ENCODE data around the gene PHAX.
"Not testable (repeated sequence)": the region's sequence is repeated elsewhere in the genome, so short reads cannot be mapped to it uniquely, and the experiment has no call there.

PHAX gene

GRCh38 chr5:126589536-126590297, 11.0 kb upstream of the PHAX start:
- Mint-ChIP-seq H3K27ac (ENCODE audit: low read depth) (no peak overlapping the region), H3K4me3 (no peak overlapping the region), H3K27me3 (peaks cover 42% of the 10 kb centered on the region), H3K9me3 (no peaks in the 10 kb centered on the region), H3K4me1 (peaks cover 8% of the 10 kb centered on the region), H3K36me3 (ENCODE audit: insufficient read depth) (no peaks in the 10 kb centered on the region)
- DNase-seq (ENCODE audit: low spot score in 2 of 2): no peak
- no peak for ATAC-seq (replicated peaks; ENCODE audit: extremely low read depth, poor library complexity, severe bottlenecking)

- Mint-ChIP-seq H3K27ac (ENCODE audit: low read depth) (no peak overlapping the region), H3K9me3 (no peaks in the 10 kb centered on the region), H3K36me3 (ENCODE audit: insufficient read depth) (peaks cover 2% of the 10 kb centered on the region), H3K4me1 (peaks cover 16% of the 10 kb centered on the region), H3K4me3 (no peak overlapping the region), H3K27me3 (peaks cover 51% of the 10 kb centered on the region)
- DNase-seq (ENCODE audit: low spot score in 2 of 2) (no peak), ATAC-seq (replicated peaks; ENCODE audit: extremely low read depth, poor library complexity, severe bottlenecking) (no peak)
Observed at GRCh38 chr5:126591549-126591948, 9.2 kb upstream of the PHAX start.

DNA sequence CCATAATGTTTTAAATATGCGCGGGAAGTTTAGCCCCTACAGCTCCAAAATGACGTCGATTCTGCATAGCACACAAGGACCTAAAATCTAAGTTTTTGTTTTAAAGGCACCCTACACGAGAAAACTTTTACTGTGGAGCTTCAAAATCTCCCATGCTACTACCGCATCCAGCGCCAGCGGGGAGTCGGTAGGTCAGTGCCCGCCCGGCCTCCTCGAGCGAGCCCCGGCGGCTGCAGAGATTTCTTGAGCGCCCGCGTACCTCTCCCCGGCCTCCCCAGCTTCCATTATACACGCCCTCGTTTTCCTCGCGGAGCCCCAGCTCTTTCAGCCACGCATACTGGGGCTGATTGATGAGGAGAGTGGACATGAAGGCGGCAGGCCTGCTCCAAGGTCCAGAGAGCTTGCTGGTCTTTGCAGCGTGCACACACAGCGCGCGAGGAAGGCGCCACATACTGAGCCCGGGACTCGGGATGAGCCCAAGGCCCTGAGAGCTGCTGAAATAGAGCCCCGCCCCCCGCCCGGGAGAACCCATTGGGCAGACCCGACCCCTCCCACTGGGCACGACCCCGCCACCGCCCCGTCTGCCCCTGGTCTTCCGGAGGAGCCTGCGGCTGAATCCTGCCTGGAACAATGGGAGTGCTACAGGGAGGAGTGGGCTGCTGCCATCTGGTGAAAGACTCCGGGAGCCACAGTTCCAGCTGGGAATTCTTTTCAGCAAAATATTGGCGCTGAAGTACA, 5.8 kb upstream of the PHAX start, which contains the start of gene ALDH7A1:
Gene ALDH7A1, minus strand, starts transcription at position 472 of the 738 bp plus-strand sequence. Its CDS starts 21 bp downstream, at position 451.
- Mint-ChIP-seq H3K27ac (ENCODE audit: low read depth) (no peak within 1 kb of the TSS), H3K4me1 (peaks cover 16% of the 10 kb centered on the region), H3K9me3 (no peaks in the 10 kb centered on the region), H3K27me3 (peaks cover 53% of the 10 kb centered on the region), H3K36me3 (ENCODE audit: insufficient read depth) (peaks cover 2% of the 10 kb centered on the region), H3K4me3 (peak within 1 kb of the TSS; percentile 77)
- ATAC-seq (replicated peaks; ENCODE audit: extremely low read depth, poor library complexity, severe bottlenecking): no peak
- no peak for DNase-seq (ENCODE audit: low spot score in 2 of 2)

GRCh38 chr5:126595486-126596083, 5.2 kb upstream of the PHAX start:
- DNase-seq (ENCODE audit: low spot score in 2 of 2) (no peak), ATAC-seq (replicated peaks; ENCODE audit: extremely low read depth, poor library complexity, severe bottlenecking) (no peak)
- Mint-ChIP-seq H3K27ac (ENCODE audit: low read depth) (no peak overlapping the region), H3K27me3 (peaks cover 53% of the 10 kb centered on the region), H3K36me3 (ENCODE audit: insufficient read depth) (peaks cover 2% of the 10 kb centered on the region), H3K4me3 (peak overlapping the region; percentile 77), H3K9me3 (no peaks in the 10 kb centered on the region), H3K4me1 (peaks cover 20% of the 10 kb centered on the region)

DNA sequence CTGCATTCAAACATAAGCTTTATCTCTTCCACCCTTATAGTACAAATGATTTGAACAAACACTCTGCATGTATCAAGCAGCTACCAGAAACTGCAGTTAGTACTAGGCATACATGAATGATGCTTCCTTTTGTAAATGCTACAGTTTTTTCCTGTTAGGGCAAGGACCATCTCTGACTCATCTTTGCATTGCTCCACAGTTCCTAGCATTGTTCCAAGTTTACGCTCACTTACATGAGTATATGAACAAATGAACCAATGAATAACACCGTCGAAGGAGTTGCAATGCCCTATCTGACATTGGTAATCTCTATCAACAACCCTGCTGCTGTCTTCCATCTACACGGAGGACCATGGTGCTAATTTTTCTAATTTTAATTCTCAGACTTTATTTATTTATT, 3.6 kb upstream of the PHAX start:
- DNase-seq (ENCODE audit: low spot score in 2 of 2): no peak
- Mint-ChIP-seq H3K36me3 (ENCODE audit: insufficient read depth) (peaks cover 3% of the 10 kb centered on the region), H3K4me3 (no peak overlapping the region), H3K27me3 (peaks cover 47% of the 10 kb centered on the region), H3K9me3 (no peaks in the 10 kb centered on the region), H3K27ac (ENCODE audit: low read depth) (no peak overlapping the region), H3K4me1 (peaks cover 25% of the 10 kb centered on the region)
- ATAC-seq (replicated peaks; ENCODE audit: extremely low read depth, poor library complexity, severe bottlenecking): no peak

- Mint-ChIP-seq H3K4me3 (peak overlapping the region; percentile 92), H3K27ac (ENCODE audit: low read depth) (no peak overlapping the region), H3K27me3 (peaks cover 24% of the 10 kb centered on the region), H3K36me3 (ENCODE audit: insufficient read depth) (peaks cover 18% of the 10 kb centered on the region), H3K4me1 (peaks cover 30% of the 10 kb centered on the region), H3K9me3 (no peaks in the 10 kb centered on the region)
- no peak for ATAC-seq (replicated peaks; ENCODE audit: extremely low read depth, poor library complexity, severe bottlenecking)
- no peak for DNase-seq (ENCODE audit: low spot score in 2 of 2)
Observed at GRCh38 chr5:126599499-126599898, 1.2 kb upstream of the PHAX start.

- H3K9me3 Mint-ChIP-seq; DNase-seq (ENCODE audit: low spot score in 2 of 2); ATAC-seq (replicated peaks; ENCODE audit: extremely low read depth, poor library complexity, severe bottlenecking): not testable (repeated sequence)
- peaks cover 23% of the 10 kb centered on the region for H3K36me3 Mint-ChIP-seq (ENCODE audit: insufficient read depth)
- H3K4me1 Mint-ChIP-seq: peaks cover 24% of the 10 kb centered on the region
- H3K27me3 Mint-ChIP-seq: peaks cover 18% of the 10 kb centered on the region
- H3K27ac Mint-ChIP-seq (ENCODE audit: low read depth): peak overlapping the region; percentile 88
- H3K4me3 Mint-ChIP-seq: peak overlapping the region; percentile 92
Observed at GRCh38 chr5:126599971-126600630, 646 bp upstream of the PHAX start.

GRCh38 chr5:126603402-126603991, 2.8 kb downstream of the PHAX start:
- no peak for ATAC-seq (replicated peaks; ENCODE audit: extremely low read depth, poor library complexity, severe bottlenecking)
- peak overlapping the region; percentile 57 for H3K27ac Mint-ChIP-seq (ENCODE audit: low read depth)
- H3K36me3 Mint-ChIP-seq (ENCODE audit: insufficient read depth): peaks cover 45% of the 10 kb centered on the region
- H3K4me1 Mint-ChIP-seq: peaks cover 29% of the 10 kb centered on the region
- H3K27me3 Mint-ChIP-seq: no peaks in the 10 kb centered on the region
- DNase-seq (ENCODE audit: low spot score in 2 of 2): no peak
- no peaks in the 10 kb centered on the region for H3K9me3 Mint-ChIP-seq
- peak overlapping the region; percentile 2 for H3K4me3 Mint-ChIP-seq

GRCh38 chr5:126605525-126605924, 4.8 kb downstream of the PHAX start:
- Mint-ChIP-seq H3K4me1 (peaks cover 32% of the 10 kb centered on the region), H3K36me3 (ENCODE audit: insufficient read depth) (peaks cover 62% of the 10 kb centered on the region), H3K9me3 (no peaks in the 10 kb centered on the region), H3K4me3 (no peak overlapping the region), H3K27me3 (no peaks in the 10 kb centered on the region), H3K27ac (ENCODE audit: low read depth) (no peak overlapping the region)
- DNase-seq (ENCODE audit: low spot score in 2 of 2) (no peak), ATAC-seq (replicated peaks; ENCODE audit: extremely low read depth, poor library complexity, severe bottlenecking) (no peak)

DNA sequence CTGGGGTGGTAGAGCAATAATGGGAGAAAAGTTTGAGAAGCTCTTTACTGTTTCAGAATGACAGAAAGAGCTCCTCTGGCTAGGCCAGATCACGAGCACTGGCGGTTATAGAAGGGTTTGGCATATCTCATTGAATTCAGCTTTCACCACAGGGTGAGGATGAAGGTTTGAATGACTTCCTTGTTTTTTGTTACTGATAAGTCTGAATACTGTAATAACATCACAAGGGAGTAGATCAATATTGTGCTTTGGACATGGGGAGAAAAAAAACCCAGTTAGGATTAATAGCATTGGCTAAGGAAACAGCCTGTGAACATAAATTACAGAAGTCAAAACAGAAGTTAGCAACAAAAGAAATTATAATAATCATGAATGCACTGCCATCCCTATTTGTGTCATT, 9.4 kb downstream of the PHAX start:
- no peak for DNase-seq (ENCODE audit: low spot score in 2 of 2)
- H3K27ac Mint-ChIP-seq (ENCODE audit: low read depth): peak overlapping the region; percentile 23
- no peak for ATAC-seq (replicated peaks; ENCODE audit: extremely low read depth, poor library complexity, severe bottlenecking)
- H3K27me3 Mint-ChIP-seq: no peaks in the 10 kb centered on the region
- H3K9me3 Mint-ChIP-seq: no peaks in the 10 kb centered on the region
- peaks cover 67% of the 10 kb centered on the region for H3K36me3 Mint-ChIP-seq (ENCODE audit: insufficient read depth)
- H3K4me3 Mint-ChIP-seq: no peak overlapping the region
- peaks cover 45% of the 10 kb centered on the region for H3K4me1 Mint-ChIP-seq

DNA sequence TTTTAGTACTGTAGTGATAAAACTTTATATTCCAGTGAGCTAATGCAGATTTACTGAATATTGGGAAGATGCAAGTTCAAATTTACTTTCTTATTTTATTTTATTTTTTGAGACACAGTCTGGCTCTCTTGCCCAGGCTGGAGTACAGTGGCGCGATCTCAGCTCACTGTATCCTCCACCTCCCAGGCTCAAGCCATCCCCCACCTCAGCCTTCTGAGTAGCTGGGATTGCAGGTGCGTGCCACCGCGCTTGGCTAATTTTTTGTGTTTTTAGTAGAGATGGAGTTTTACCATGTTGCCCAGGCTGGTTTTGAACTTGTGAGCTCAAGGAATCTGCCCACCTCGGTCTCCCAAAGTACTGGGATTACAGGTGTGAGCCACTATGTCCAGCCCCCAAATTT, 9.9 kb downstream of the PHAX start:
- peaks cover 48% of the 10 kb centered on the region for H3K4me1 Mint-ChIP-seq
- no peaks in the 10 kb centered on the region for H3K9me3 Mint-ChIP-seq
- no peak for DNase-seq (ENCODE audit: low spot score in 2 of 2)
- peaks cover 70% of the 10 kb centered on the region for H3K36me3 Mint-ChIP-seq (ENCODE audit: insufficient read depth)
- H3K27ac Mint-ChIP-seq (ENCODE audit: low read depth): no peak overlapping the region
- no peaks in the 10 kb centered on the region for H3K27me3 Mint-ChIP-seq
- no peak for ATAC-seq (replicated peaks; ENCODE audit: extremely low read depth, poor library complexity, severe bottlenecking)
- no peak overlapping the region for H3K4me3 Mint-ChIP-seq

DNA sequence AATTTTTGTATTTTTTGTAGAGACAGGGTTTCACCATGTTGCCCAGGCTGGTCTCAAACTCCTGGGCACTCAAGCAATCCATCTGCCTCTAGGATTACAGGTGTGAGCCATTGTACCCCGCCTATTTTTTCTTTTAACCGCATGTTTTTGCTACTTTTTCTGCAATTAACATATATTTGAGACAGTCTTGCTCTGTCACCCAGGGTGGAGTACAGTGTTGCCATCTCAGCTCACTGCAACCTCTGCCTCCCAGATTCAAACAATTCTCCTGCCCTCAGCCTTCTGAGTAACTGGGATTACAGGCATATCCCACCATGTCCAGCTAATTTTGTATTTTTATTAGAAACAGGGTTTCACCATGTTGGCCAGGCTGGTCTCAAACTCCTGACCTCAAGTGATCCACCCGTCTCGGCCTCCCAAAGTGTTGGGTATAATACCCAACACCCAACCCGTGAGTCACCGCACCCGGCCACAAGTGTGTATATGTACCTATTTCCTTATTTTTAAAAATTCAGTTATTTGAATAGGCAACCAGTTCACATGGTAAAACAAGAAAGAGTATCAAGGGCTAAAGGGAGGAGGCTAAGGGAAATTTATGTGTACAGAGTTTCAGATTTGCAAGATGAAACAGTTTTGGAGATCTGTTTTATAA, 13.3 kb downstream of the PHAX start:
- ATAC-seq (replicated peaks; ENCODE audit: extremely low read depth, poor library complexity, severe bottlenecking) (no peak), DNase-seq (ENCODE audit: low spot score in 2 of 2) (no peak)
- Mint-ChIP-seq H3K9me3 (no peaks in the 10 kb centered on the region), H3K27ac (ENCODE audit: low read depth) (peak overlapping the region; percentile 32), H3K4me3 (no peak overlapping the region), H3K27me3 (no peaks in the 10 kb centered on the region), H3K4me1 (peaks cover 41% of the 10 kb centered on the region), H3K36me3 (ENCODE audit: insufficient read depth) (peaks cover 70% of the 10 kb centered on the region)

Data from central memory CD8-positive, alpha-beta T cell (primary cell).